HG03469 (cell line): Measurements from ENCODE around the gene KIAA1755.
"Not testable (repeated sequence)": the region's sequence is repeated elsewhere in the genome, so short reads cannot be mapped to it uniquely, and the experiment has no call there.

Experiments
- ATAC-seq: cut with Tn5 transposase; IDR thresholded peaks from one replicate; pipeline ENCODE4 v1.9.1; 2021; ENCODE audit warnings: mild to moderate bottlenecking, moderate library complexity, moderate number of reproducible peaks; ENCODE audit not compliant: unreplicated experiment

KIAA1755 gene

DNA sequence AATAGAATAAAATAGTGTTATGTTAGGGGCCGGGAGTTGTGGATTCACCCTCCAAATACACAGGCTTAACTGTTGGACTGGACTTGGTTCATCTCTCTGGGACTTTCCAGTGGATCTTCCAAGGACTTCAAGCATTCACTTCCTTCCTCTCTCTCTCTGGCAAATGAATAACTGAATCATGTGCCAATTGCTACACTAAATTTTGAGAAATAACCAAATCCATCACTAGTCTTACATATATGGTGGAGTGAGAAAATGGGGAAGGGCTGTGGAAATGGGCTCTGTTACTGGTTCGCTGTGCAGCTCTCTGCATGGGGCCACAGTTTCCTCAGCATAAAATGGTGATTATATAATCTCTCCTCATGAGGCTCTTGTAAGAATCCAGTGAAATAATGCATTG is 6.8 kb upstream of the KIAA1755 start:
- ATAC-seq, result no peak

GRCh38 chr20:38266426-38266825 is 5.9 kb upstream of the KIAA1755 start:
- ATAC-seq, result no peak

GRCh38 chr20:38262931-38263330 is 2.4 kb upstream of the KIAA1755 start:
- ATAC-seq, result no peak

DNA sequence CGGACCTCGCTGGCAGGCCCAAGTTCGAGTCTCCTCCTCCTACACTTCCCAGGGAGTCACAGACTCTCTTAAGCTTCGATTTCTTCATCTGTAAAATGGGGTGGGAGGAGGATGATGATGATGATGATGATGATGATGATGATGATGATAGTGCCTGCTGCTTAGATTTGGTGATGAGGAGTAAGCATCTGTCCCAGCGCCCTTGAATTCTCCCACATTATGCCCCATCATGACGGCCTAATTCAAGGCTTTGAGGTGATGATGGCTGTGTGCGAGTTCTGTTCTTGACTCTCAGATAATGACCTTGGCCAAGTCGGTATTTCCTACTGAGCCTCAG is 487 bp upstream of the KIAA1755 start:
- ATAC-seq, result no peak

DNA sequence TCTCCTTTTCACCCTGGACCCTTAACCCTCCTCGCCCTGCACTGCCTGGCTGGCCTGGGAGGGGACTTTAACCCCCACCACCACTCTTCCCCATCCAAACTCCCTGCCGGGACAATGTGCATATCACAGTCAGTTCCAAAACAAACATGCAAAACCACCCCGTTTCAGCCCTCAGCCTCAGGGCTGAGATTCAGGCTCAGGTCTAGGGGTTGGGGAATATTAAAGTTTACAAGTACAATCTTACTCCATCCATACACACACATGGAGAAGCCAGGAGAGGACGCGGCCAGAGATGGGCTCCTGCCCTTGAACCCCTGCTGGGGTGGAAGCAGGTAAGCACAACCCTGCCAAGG is 534 bp downstream of the KIAA1755 start:
- no peak for ATAC-seq

GRCh38 chr20:38258545-38259215 is 1.9 kb downstream of the KIAA1755 start:
- no peak for ATAC-seq

DNA sequence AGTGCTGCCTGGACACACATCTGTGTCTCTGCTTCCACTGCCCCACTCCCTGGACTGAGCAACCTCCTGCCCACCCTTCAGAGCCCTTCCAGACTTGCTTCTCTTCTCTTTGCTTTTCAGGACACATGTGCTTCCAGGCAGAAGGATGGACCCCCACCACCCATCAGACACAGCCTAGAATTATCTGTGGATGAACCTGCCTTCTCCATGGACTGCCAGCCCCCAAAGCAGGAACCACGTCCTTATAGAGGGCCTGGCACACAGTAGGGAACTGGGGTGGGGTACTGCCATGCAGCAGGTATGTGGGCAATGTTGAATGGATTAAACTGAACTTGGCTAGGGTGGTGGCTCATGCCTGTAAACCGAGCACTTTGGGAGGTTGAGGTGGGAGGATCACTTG is 3.6 kb downstream of the KIAA1755 start:
- ATAC-seq, result no peak

- ATAC-seq, result no peak
Measured at GRCh38 chr20:38256021-38256420, 4.5 kb downstream of the KIAA1755 start.

- no peak for ATAC-seq
Measured at GRCh38 chr20:38255393-38255792, 5.1 kb downstream of the KIAA1755 start.

GRCh38 chr20:38254621-38255020 is 5.9 kb downstream of the KIAA1755 start:
- ATAC-seq, result not testable (repeated sequence)

- no peak for ATAC-seq
Measured at GRCh38 chr20:38253571-38253970, 7.0 kb downstream of the KIAA1755 start.

DNA sequence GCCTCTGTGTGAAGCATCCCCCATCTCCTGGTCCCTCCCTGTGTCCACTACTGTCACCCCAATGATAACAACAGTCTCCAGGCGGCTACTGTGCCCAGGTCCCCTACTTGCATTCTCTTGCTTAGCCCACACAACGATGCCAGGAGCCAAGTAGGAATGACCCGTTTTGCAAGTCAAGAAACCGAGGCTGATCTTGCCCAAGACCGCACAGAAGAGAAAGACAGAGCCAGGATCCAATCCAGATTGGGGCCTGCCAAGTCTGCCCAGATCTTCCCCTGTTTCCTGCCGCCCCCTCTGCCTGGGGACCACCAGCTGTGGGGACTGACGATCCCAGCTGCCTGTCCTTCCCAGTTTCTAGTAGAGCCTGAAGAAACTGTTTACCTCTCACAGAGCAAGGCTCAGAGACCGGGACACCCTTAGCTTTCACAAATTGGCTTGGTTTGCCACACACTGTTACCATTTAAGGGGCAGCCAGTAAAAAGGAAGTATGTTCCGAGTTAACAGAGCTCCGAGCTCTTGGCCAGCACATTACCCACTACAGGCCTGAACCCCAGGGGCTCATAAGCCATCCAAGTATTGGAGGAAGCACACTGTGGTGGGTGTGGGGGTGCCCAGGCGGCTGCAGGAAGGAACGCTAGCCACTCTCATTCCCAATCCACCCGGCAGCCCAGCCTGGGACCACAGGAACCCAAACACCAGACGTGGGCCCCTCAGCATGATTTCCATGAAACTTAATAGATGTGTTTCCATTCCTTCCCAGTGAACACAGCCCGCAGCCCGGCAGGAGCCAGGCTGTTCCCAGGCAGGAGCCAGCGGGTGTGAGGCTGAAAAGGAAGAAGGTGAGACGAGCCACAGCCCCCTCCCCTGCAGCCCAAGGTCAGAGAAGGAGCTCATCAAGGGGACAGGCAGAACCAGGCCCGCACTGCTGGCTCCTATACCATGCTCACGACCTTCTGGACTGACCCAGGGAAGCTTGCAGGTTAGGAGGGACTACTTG is 7.9 kb downstream of the KIAA1755 start:
- ATAC-seq, result no peak

DNA sequence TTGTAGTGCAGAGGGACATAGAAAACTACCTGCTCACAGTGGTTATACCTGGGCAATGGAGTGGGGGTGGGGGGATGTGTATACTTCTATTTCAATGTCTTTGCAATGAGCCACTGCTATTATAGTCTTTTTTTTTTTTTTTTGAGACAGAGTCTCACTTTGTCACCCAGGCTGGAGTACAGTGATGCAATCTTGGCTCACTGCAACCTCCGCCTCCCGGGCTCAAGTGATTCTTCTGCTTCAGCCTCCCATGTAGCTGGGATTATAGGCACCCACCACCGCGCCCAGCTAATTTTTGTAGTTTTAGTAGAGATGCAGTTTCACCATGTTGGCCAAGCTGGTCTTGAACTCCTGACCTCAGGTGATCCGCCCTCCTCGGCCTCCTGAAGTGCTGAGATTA is 9.1 kb downstream of the KIAA1755 start:
- not testable (repeated sequence) for ATAC-seq

DNA sequence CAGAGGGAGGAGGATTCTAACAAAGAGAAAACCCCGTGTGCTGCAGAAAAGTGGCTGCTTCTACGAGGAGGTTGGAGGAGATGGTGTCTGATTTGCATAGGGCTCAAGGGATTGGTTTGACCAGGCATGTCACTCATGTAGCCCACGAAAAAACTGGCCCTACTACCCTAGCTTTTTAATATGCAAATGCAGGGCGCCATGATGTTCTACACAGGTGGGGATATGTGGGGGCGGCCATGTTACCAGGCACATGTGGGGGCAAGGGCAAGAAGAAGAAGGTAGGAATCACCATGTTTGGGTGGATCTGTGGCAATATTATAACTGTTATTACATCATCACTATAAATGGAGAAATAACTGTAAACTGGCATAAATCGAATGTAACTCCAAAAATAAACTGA is 9.9 kb downstream of the KIAA1755 start:
- no peak for ATAC-seq

DNA sequence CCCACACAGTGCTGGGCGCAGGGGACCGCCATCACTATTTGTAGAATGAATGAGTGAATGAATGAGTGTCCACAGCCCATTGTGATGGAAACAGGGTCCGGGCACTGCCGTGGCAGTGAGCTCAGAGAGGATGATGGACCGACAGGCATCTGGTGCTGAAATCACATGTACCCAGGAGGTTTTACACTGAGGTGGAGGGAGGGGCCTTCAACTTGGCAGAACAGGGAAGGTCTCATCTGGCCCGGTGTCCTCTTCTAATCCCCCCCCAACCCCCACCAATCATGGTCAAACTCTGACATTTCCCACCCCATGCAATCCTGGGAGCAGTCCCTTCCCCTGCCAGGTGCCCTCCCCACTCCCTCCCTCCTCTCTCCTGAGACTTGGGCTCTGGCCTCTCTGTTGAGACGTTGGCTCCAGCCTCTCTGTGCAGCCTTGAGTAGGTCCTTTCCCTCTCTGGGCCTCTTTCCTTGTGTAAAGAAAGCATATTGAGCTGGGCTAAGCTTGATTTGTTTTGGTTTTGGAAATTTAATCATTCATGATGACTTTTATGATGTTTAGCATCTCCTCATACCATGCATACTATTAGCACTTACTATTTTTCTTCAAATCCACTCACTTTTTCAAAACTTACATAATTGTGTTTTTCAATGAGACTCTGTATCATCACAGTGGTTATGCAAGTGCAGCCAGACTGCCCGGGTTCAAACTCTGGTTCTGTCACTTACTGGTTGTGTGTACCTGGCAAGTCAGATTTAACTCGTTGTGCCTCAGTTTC is 10.8 kb downstream of the KIAA1755 start:
- ATAC-seq, result no peak

DNA sequence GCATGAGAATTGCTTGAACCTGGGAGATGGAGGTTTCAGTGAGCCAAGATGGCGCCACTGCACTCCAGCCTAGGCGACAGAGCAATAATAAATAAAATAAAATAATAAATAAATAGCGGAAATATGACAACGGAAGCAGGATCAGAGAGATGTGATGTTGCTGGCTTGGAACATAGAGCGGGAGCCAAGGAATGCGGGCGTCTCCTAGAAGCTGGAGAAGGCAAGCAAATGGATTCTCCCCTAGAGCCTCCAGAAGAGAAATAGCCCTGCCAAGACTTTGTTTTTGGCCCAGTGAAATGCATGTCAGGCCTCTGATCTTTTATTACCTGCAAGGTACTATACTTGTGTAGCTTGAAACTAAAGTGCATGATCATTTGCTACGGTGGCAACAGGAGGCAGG is 12.4 kb downstream of the KIAA1755 start:
- no peak for ATAC-seq

GRCh38 chr20:38247725-38248124 is 12.8 kb downstream of the KIAA1755 start:
- not testable (repeated sequence) for ATAC-seq

DNA sequence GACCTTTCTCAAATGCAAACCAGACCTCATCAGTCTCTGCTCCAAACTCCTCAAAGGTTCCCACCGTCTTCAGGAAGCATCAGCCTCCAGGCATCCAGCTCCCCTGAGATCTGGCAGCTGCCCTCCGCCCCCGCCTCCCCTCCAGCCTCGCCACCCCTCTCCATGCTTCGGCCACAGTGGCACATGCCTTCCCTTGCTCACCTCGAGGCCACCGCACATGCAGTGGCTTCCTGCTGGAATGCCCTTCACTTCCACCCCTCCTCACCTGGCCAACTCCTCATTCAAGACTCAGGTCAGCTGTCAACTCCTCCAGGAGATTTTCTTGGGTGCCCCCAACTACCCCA is 13.4 kb downstream of the KIAA1755 start:
- no peak for ATAC-seq

GRCh38 chr20:38246357-38247165 is 14.0 kb downstream of the KIAA1755 start:
- ATAC-seq, result no peak

DNA sequence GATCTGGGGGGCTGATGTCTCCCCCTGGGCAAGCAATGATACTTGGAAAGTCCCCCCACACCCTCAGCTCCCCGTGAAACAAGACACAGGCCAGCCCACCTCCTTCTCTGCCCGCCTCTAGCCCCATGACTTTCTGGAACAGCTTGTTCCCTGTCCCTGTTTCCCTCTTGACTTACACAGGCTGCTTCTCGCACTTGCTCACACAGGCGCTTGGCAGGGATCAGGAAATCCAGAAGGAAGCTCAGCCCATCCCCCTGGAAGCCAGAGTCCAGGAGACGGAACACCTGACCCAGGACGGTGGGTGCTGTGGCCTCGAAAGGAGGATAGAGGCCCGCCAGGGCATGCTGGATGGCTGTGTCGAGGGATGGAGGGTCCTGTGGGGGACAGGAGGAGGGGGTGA is 14.8 kb downstream of the KIAA1755 start:
- no peak for ATAC-seq

- ATAC-seq, result no peak
Measured at GRCh38 chr20:38243709-38244020, 16.9 kb downstream of the KIAA1755 start.
